ENCODE measurements around the gene TIMP4. TPM values are rescaled to one million over a fixed set of nuclear protein-coding genes. Genes with fewer than 3 reads are reported as not detected.

Gene TIMP4
- total and polyA plus RNA-seq, 3 donors from 2014 or later = 0.95 to 3.3 (median 1.3) TPM

- H3K9me3 ChIP-seq = no peaks in the 10 kb centered on the region
- no peak overlapping the region for H3K27ac ChIP-seq
- no peaks in the 10 kb centered on the region for H3K27me3 ChIP-seq
- intact Hi-C loops (cut with DNase I; ENCODE audit: low total_unique reads) = no loop called here
- TF ChIP-seq POLR2A (IDR thresholded peaks at IDR 0.05) (no peak), CTCF (IDR thresholded peaks at IDR 0.05) (no peak)
- no peak overlapping the region for H3K4me3 ChIP-seq
- H3K36me3 ChIP-seq (ENCODE audit: low read depth, missing control alignments) = no peaks in the 10 kb centered on the region
- peaks cover 19% of the 10 kb centered on the region for H3K4me1 ChIP-seq
- DNase-seq = no peak
- WGBS, 2 donors = 92 to 97% methylated on average over 1 of the region's 1 CpG
These were observed 17.4 kb downstream of the TIMP4 start for GRCh38 chr3:12141350-12141749.

GRCh38 chr3:12139111-12139511 is 19.6 kb downstream of the TIMP4 start:
- WGBS, 2 donors = 49 to 53% methylated on average over 5 of the region's 5 CpGs
- H3K27ac ChIP-seq = no peak overlapping the region
- H3K36me3 ChIP-seq (ENCODE audit: low read depth, missing control alignments) = no peaks in the 10 kb centered on the region
- intact Hi-C loops (cut with DNase I; ENCODE audit: low total_unique reads) = loop anchor here (5.0 kb wide), 2 partner anchors 38 to 338 kb away; no protein-coding TSS in a partner anchor
- peaks cover 11% of the 10 kb centered on the region for H3K4me1 ChIP-seq
- TF ChIP-seq CTCF (IDR thresholded peaks at IDR 0.05) = peak in 2 of 3 experiments; percentile 21 to 22
- no peak for TF ChIP-seq POLR2A (IDR thresholded peaks at IDR 0.05)
- H3K4me3 ChIP-seq = no peak overlapping the region
- no peaks in the 10 kb centered on the region for H3K27me3 ChIP-seq
- no peaks in the 10 kb centered on the region for H3K9me3 ChIP-seq
- peak; percentile 43 for DNase-seq

- H3K27me3 ChIP-seq = no peaks in the 10 kb centered on the region
- no peak for TF ChIP-seq POLR2A (IDR thresholded peaks at IDR 0.05)
- peak in 2 of 3 experiments; percentile 12 to 34 for TF ChIP-seq CTCF (IDR thresholded peaks at IDR 0.05)
- H3K9me3 ChIP-seq = no peaks in the 10 kb centered on the region
- 43 to 44% methylated on average over 1 of the region's 1 CpG for WGBS, 2 donors
- H3K4me3 ChIP-seq = no peak overlapping the region
- H3K36me3 ChIP-seq (ENCODE audit: low read depth, missing control alignments) = no peaks in the 10 kb centered on the region
- H3K27ac ChIP-seq = no peak overlapping the region
- H3K4me1 ChIP-seq = peaks cover 4% of the 10 kb centered on the region
- intact Hi-C loops (cut with DNase I; ENCODE audit: low total_unique reads) = loop anchor here (5.0 kb wide), 2 partner anchors 39 to 339 kb away; no protein-coding TSS in a partner anchor
- DNase-seq = peak; percentile 47
These were observed 20.7 kb downstream of the TIMP4 start for GRCh38 chr3:12138044-12138443.

- Histone ChIP-seq H3K27me3 (no peaks in the 10 kb centered on the region), H3K36me3 (ENCODE audit: low read depth, missing control alignments) (no peaks in the 10 kb centered on the region), H3K9me3 (no peaks in the 10 kb centered on the region), H3K4me1 (peaks cover 4% of the 10 kb centered on the region), H3K27ac (no peak overlapping the region), H3K4me3 (no peak overlapping the region)
- no peak for DNase-seq
- no peak for TF ChIP-seq CTCF (IDR thresholded peaks at IDR 0.05)
- TF ChIP-seq POLR2A (IDR thresholded peaks at IDR 0.05) = no peak
- WGBS, 2 donors = 88 to 91% methylated on average over 3 of the region's 3 CpGs
- intact Hi-C loops (cut with DNase I; ENCODE audit: low total_unique reads) = loop anchor here (5.0 kb wide), 2 partner anchors 41 to 341 kb away; no protein-coding TSS in a partner anchor
These were observed 22.3 kb downstream of the TIMP4 start for GRCh38 chr3:12136371-12136770.

GRCh38 chr3:12135029-12135657 is 23.6 kb downstream of the TIMP4 start:
- peak; percentile 89 for DNase-seq
- H3K27ac ChIP-seq = no peak overlapping the region
- WGBS, 2 donors = 27 to 42% methylated on average over 3 of the region's 3 CpGs

More at GRCh38 chr3:12135029-12135657, 23.6 kb downstream of the TIMP4 start:
- H3K4me1 ChIP-seq = peaks cover 4% of the 10 kb centered on the region
- no peaks in the 10 kb centered on the region for H3K27me3 ChIP-seq
- H3K4me3 ChIP-seq = no peak overlapping the region
- no peak for TF ChIP-seq POLR2A (IDR thresholded peaks at IDR 0.05)
- TF ChIP-seq CTCF (IDR thresholded peaks at IDR 0.05) = peak; percentile 76 to 82 (median 78)
- H3K36me3 ChIP-seq (ENCODE audit: low read depth, missing control alignments) = no peaks in the 10 kb centered on the region
- intact Hi-C loops (cut with DNase I; ENCODE audit: low total_unique reads) = loop anchor here (5.0 kb wide), 2 partner anchors 42 to 342 kb away; no protein-coding TSS in a partner anchor
- no peaks in the 10 kb centered on the region for H3K9me3 ChIP-seq

All from testis (tissue), 3 donors.